CD14-positive monocyte (primary cell): ENCODE data around the gene PTGR3. TPM values are rescaled to one million over a fixed set of nuclear protein-coding genes. Genes with fewer than 3 reads are reported as not detected.

Experiments
- DNase-seq, 3 donors: peaks; one replicate each; pipeline ENCODE4 v3.0.0-alpha.2; 2011 to 2022
- H2AFZ ChIP-seq: 2 replicates; pipeline ENCODE4 v1.6.0; 2012; ENCODE audit warnings: mild to moderate bottlenecking, low read depth, low read length, inconsistent platforms; ENCODE audit not compliant: insufficient read depth, poor library complexity, severe bottlenecking
- H3K27ac ChIP-seq, 2 donors: 1 replicate in 1 of 2; 2 replicates in 1 of 2; pipeline ENCODE4 v1.5.1; 2012 to 2013; ENCODE audit warnings: low read length in 2 of 2, control low read depth in 1 of 2, inconsistent platforms in 1 of 2, low read depth in 1 of 2, mild to moderate bottlenecking in 1 of 2
- H3K27me3 ChIP-seq, 2 donors: one replicate each; pipeline versions ENCODE4 v1.6.0 to v1.6.1; 2011 to 2013; ENCODE audit warnings: low read length in 2 of 2; ENCODE audit not compliant: control insufficient read depth in 2 of 2, insufficient read depth in 2 of 2
- H3K36me3 ChIP-seq, 2 donors: replicated peaks in 1 of 2; 1 replicate in 1 of 2; 2 replicates in 1 of 2; pipeline versions ENCODE4 v1.5.1 to v1.6.1; 2012 to 2013; ENCODE audit warnings: low read length in 2 of 2, control low read depth in 1 of 2, inconsistent platforms in 1 of 2, mild to moderate bottlenecking in 1 of 2; ENCODE audit not compliant: insufficient read depth in 2 of 2, control insufficient read depth in 1 of 2
- H3K4me1 ChIP-seq, 2 donors: 1 replicate in 1 of 2; 2 replicates in 1 of 2; pipeline versions ENCODE4 v1.5.1 to v1.6.1; 2012 to 2013; ENCODE audit warnings: low read length in 2 of 2, control low read depth in 1 of 2, inconsistent platforms in 1 of 2, mild to moderate bottlenecking in 1 of 2, moderate library complexity in 1 of 2; ENCODE audit not compliant: insufficient read depth in 2 of 2, control insufficient read depth in 1 of 2
- H3K4me2 ChIP-seq: replicated peaks from 2 replicates; pipeline ENCODE3; 2012; ENCODE audit warnings: low read length, moderate library complexity, mild to moderate bottlenecking; ENCODE audit not compliant: poor library complexity, severe bottlenecking; ENCODE audit errors: extremely low read depth
- H3K4me3 ChIP-seq, 3 experiments: fragments of 200-600 bp in 1 of 3; sonication (generic) in 1 of 3; replicated peaks in 1 of 3; 1 replicate in 2 of 3; 2 replicates in 1 of 3; pipeline ENCODE4 v1.5.1; 2011 to 2013; ENCODE audit warnings: low read length in 3 of 3, mild to moderate bottlenecking in 3 of 3, control low read depth in 2 of 3, low read depth in 2 of 3, inconsistent platforms in 1 of 3, moderate library complexity in 1 of 3
- H3K79me2 ChIP-seq: 2 replicates; pipeline ENCODE4 v1.6.0; 2012; ENCODE audit warnings: mild to moderate bottlenecking, control low read depth, inconsistent platforms, low read length, moderate library complexity; ENCODE audit not compliant: insufficient read depth
- H3K9ac ChIP-seq: 2 replicates; pipeline ENCODE4 v1.6.0; 2017; ENCODE audit warnings: low read length, mild to moderate bottlenecking; ENCODE audit not compliant: insufficient read depth, poor library complexity, severe bottlenecking
- H3K9me3 ChIP-seq, 2 donors: replicated peaks in 1 of 2; 1 replicate in 1 of 2; 2 replicates in 1 of 2; pipeline versions ENCODE4 v1.5.1 to v1.6.1; 2012 to 2013; ENCODE audit warnings: low read length in 2 of 2, control low read depth in 1 of 2; ENCODE audit not compliant: control insufficient read depth in 1 of 2, insufficient read depth in 1 of 2
- H4K20me1 ChIP-seq: 2 replicates; pipeline ENCODE4 v1.6.0; 2012; ENCODE audit warnings: mild to moderate bottlenecking, low read length, control low read depth, moderate library complexity; ENCODE audit not compliant: insufficient read depth
- H3K27ac Mint-ChIP-seq, 7 donors: one replicate each; pipeline ENCODE4 v1.8.0; 2020; ENCODE audit warnings: mild to moderate bottlenecking in 7 of 7, mixed read lengths in 7 of 7, moderate library complexity in 6 of 7, inconsistent platforms in 2 of 7
- H3K27me3 Mint-ChIP-seq, 3 donors: one replicate each; pipeline ENCODE4 v1.8.0; 2021 to 2022; ENCODE audit warnings: low read depth in 3 of 3, mild to moderate bottlenecking in 3 of 3, mixed read lengths in 3 of 3, moderate library complexity in 3 of 3, inconsistent platforms in 1 of 3
- H3K36me3 Mint-ChIP-seq, 2 donors: one replicate each; pipeline ENCODE4 v1.8.0; 2020; ENCODE audit warnings: mixed read lengths in 2 of 2, inconsistent platforms in 1 of 2, mild to moderate bottlenecking in 1 of 2
- H3K4me1 Mint-ChIP-seq: one replicate; pipeline ENCODE4 v1.8.0; 2020; ENCODE audit warnings: mild to moderate bottlenecking, mixed read lengths
- H3K4me3 Mint-ChIP-seq, 2 donors: one replicate each; pipeline ENCODE4 v1.8.0; 2020; ENCODE audit warnings: mild to moderate bottlenecking in 2 of 2, mixed read lengths in 2 of 2, moderate library complexity in 1 of 2
- H3K9me3 Mint-ChIP-seq, 7 donors: one replicate each; pipeline ENCODE4 v1.8.0; 2020 to 2022; ENCODE audit warnings: mixed read lengths in 7 of 7, mild to moderate bottlenecking in 6 of 7, moderate library complexity in 6 of 7, inconsistent platforms in 2 of 7
- WGBS: methylation state at CpG from one replicate; pipeline ENCODE4 v1.1.5; 2013; ENCODE audit warnings: missing lambda C conversion rate; ENCODE audit not compliant: insufficient coverage; 5-methylcytosine and 5-hydroxymethylcytosine counted together
- intact Hi-C, 2 donors: fragments of 100-400 bp; cut with micrococcal nuclease; formaldehyde crosslinking; loops; one replicate each; pipeline versions ENCODE4 v1.15.0 to v1.15.1; 2023
- polyA plus RNA-seq, 3 donors: library from polyadenylated mRNA; depleted of rRNA in 1 of 3; unstranded in 2 of 3; stranded (reverse) in 1 of 3; fragments of 300-500 nt in 2 of 3; fragments of >200 nt in 1 of 3; fragmentation: Illumina TruSeq in 2 of 3; gene quantifications; 1 replicate in 2 of 3; 2 replicates in 1 of 3; pipeline ENCODE4 v1.2.3, GENCODE V29; 2012 to 2021
- TF ChIP-seq, protein P1 (sequence below): fragments of 200-600 bp; IDR thresholded peaks from one replicate; pipeline ENCODE4 v1.8.0; 2022; ENCODE audit warnings: antibody characterized with exemption, mild to moderate bottlenecking

PTGR3 gene
- polyA plus RNA-seq, 3 donors: 15.5 to 27.5 (median 23.6) TPM

DNA sequence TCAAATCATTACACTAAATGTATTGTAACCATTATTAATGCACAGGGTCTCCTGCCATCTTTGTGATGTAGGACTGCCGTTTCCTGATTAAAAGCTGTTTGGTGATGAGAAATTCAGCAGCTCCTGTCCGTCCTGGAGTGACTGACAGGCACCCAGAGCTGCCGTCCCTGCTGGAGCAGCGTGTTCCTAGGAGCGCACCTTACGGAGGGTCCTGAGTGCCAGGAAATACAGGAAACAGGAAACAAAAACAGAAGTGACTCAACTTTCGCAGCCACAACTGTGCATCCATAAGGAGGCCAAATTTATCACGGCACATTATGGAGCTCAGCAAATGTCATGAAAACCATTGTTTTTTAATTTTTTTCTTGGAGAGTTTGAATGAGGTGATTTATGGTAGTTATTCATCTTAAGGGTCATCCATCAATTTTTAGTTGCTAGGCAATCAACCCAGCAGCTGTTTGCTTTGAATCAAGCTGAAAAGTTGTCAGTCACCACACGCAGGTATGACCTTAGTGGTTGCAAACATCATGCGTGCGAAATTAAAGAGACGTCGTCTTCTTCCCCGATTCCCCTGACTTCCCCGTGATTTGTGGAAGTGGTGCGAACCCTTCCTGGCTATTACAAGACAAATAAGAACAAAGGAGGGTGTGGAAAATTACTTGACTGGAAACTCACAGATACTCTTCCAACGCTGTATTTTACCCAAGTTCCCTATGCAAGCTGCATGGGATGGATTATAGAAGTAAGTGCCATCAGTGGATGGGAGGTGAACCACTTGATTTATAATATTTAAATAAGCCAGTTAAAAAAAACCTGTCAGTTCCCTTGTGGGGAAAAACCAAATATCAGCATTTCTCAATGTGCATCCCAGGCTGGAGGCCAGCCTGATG lies 21.5 kb upstream of the PTGR3 start:
- Histone ChIP-seq H3K36me3 (no peaks in the 10 kb centered on the region), H3K9ac (no peak overlapping the region), H3K4me2 (no peak overlapping the region), H2AFZ (no peak overlapping the region), H3K4me3 (no peak overlapping the region), H3K27me3 (no peaks in the 10 kb centered on the region), H3K9me3 (no peaks in the 10 kb centered on the region), H3K27ac (no peak overlapping the region), H3K4me1 (peaks cover 5 to 25% of the 10 kb centered on the region in 2 donors), H4K20me1 (peaks cover 68% of the 10 kb centered on the region), H3K79me2 (peaks cover 15% of the 10 kb centered on the region)
- Mint-ChIP-seq H3K4me3 (no peak overlapping the region), H3K27me3 (peaks cover 1 to 7% (median 3%) of the 10 kb centered on the region in 3 donors), H3K4me1 (peaks cover 26% of the 10 kb centered on the region), H3K27ac (no peak overlapping the region), H3K36me3 (peaks cover 11 to 15% of the 10 kb centered on the region in 2 donors), H3K9me3 (no peaks in the 10 kb centered on the region)
- TF ChIP-seq, protein P1, sequence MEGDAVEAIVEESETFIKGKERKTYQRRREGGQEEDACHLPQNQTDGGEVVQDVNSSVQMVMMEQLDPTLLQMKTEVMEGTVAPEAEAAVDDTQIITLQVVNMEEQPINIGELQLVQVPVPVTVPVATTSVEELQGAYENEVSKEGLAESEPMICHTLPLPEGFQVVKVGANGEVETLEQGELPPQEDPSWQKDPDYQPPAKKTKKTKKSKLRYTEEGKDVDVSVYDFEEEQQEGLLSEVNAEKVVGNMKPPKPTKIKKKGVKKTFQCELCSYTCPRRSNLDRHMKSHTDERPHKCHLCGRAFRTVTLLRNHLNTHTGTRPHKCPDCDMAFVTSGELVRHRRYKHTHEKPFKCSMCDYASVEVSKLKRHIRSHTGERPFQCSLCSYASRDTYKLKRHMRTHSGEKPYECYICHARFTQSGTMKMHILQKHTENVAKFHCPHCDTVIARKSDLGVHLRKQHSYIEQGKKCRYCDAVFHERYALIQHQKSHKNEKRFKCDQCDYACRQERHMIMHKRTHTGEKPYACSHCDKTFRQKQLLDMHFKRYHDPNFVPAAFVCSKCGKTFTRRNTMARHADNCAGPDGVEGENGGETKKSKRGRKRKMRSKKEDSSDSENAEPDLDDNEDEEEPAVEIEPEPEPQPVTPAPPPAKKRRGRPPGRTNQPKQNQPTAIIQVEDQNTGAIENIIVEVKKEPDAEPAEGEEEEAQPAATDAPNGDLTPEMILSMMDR: no peak
- 47% methylated on average over 8 of the region's 17 CpGs for WGBS
- intact Hi-C loops: no loop called here
- no peak for DNase-seq

DNA sequence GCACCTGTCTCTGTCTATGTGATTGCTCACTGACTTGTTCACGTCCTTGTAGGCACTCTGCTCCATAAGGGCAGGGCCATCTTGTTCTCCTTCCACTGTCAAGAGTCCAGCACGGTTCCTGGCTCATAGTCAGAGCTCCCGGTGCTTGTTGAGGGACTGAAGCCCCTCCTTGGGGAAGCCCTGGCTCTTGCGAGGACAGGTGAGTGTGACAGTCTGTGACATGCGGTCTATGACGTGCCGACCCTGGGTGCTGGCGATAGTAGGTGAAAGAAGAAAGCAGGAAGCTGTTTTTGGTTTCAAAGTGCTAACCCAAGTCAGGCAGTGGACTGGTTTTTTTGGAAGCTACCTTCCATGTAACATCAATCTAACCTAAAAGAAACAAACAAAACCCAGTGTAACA lies 20.5 kb upstream of the PTGR3 start:
- peaks cover 1 to 7% (median 3%) of the 10 kb centered on the region in 3 donors for H3K27me3 Mint-ChIP-seq
- Histone ChIP-seq H3K9ac (no peak overlapping the region), H3K4me2 (no peak overlapping the region), H3K36me3 (no peaks in the 10 kb centered on the region), H3K4me1 (peaks cover 10 to 31% of the 10 kb centered on the region in 2 donors), H3K4me3 (no peak overlapping the region), H3K79me2 (peaks cover 25% of the 10 kb centered on the region), H2AFZ (no peak overlapping the region), H3K27ac (no peak overlapping the region), H3K9me3 (no peaks in the 10 kb centered on the region), H3K27me3 (no peaks in the 10 kb centered on the region), H4K20me1 (peaks cover 76% of the 10 kb centered on the region)
- intact Hi-C loops: no loop called here
- peaks cover 9 to 18% of the 10 kb centered on the region in 2 donors for H3K36me3 Mint-ChIP-seq
- DNase-seq: no peak
- no peaks in the 10 kb centered on the region for H3K9me3 Mint-ChIP-seq
- peak overlapping the region in 2 of 7 donors; percentile 40 to 65 for H3K27ac Mint-ChIP-seq
- H3K4me3 Mint-ChIP-seq: no peak overlapping the region
- peaks cover 33% of the 10 kb centered on the region for H3K4me1 Mint-ChIP-seq
- WGBS: 100% methylated on average over 3 of the region's 8 CpGs
- TF ChIP-seq, protein P1: no peak
